Endothelial cell of umbilical vein (primary cell): ENCODE measurements around the gene HBQ1. TPM values are rescaled to one million over a fixed set of nuclear protein-coding genes. Genes with fewer than 3 reads are reported as not detected.

Experiments
- BruUV-seq: library from RNA; stranded (reverse); fragments of 400-500 nt; replicated peaks from 2 replicates; lab custom pipeline; 2021; lab: Mats Ljungman, UMichigan
- CTCF ChIA-PET: fragments of 300-600, 350-600 bp; sonication (Branson Sonifier 250); formaldehyde crosslinking; loops from one replicate; lab custom pipeline; 2021; ENCODE audit warnings: antibody characterized with exemption, inconsistent platforms; lab: Charles Lee
- POLR2A ChIA-PET: fragments of 300-600, 350-600 bp; sonication (Branson Sonifier 250); formaldehyde crosslinking; loops from one replicate; lab custom pipeline; 2021; ENCODE audit warnings: antibody characterized with exemption, inconsistent platforms; lab: Charles Lee
- DNase-seq: peaks from one replicate; pipeline ENCODE4 v3.0.0-alpha.2; 2011; ENCODE audit warnings: low read depth, low spot score
- FAIRE-seq: peaks from 2 replicates; lab custom pipeline; 2011; peaks lifted over from hg19 to GRCh38; lab: Jason Lieb, UNC
- H2AFZ ChIP-seq: 2 replicates; pipeline ENCODE4 v1.6.0; 2012; ENCODE audit warnings: low read depth, low read length, control low read depth, inconsistent platforms
- H3K27ac ChIP-seq: 2 replicates; pipeline ENCODE4 v1.5.1; 2011; ENCODE audit warnings: low read depth, mild to moderate bottlenecking, control low read depth, low read length, moderate library complexity; ENCODE audit not compliant: insufficient read depth
- H3K27me3 ChIP-seq, 2 experiments: 2 replicates each; pipeline versions ENCODE4 v1.6.0 to v1.6.1; 2011; ENCODE audit warnings: low read length in 2 of 2, mixed read lengths in 1 of 2; ENCODE audit not compliant: control insufficient read depth in 2 of 2, insufficient read depth in 2 of 2
- H3K36me3 ChIP-seq, 2 experiments: 2 replicates in 1 of 2; 3 replicates in 1 of 2; pipeline ENCODE4 v1.5.1; 2011; ENCODE audit warnings: low read length in 2 of 2, mild to moderate bottlenecking in 1 of 2, moderate library complexity in 1 of 2; ENCODE audit not compliant: control insufficient read depth in 2 of 2, insufficient read depth in 2 of 2; ENCODE audit errors: extremely low read depth in 1 of 2
- H3K4me1 ChIP-seq: 3 replicates; pipeline ENCODE4 v1.5.1; 2011; ENCODE audit warnings: mild to moderate bottlenecking, low read length; ENCODE audit not compliant: control insufficient read depth, insufficient read depth; ENCODE audit errors: extremely low read depth
- H3K4me2 ChIP-seq: 2 replicates; pipeline ENCODE4 v1.6.1; 2011; ENCODE audit warnings: low read length, control low read depth, mixed read lengths; ENCODE audit not compliant: insufficient read depth
- H3K4me3 ChIP-seq, 3 experiments: fragments of 200-600 bp in 1 of 3; sonication (generic), shearing (Covaris generic) in 1 of 3; replicated peaks in 1 of 3; 2 replicates each; pipeline ENCODE4 v1.5.1; 2011 to 2016; ENCODE audit warnings: control low read depth in 3 of 3, low read length in 3 of 3, mild to moderate bottlenecking in 2 of 3, inconsistent platforms in 1 of 3, low read depth in 1 of 3, moderate library complexity in 1 of 3; ENCODE audit not compliant: insufficient read depth in 1 of 3
- H3K79me2 ChIP-seq: 2 replicates; pipeline ENCODE4 v1.6.0; 2012; ENCODE audit warnings: low read length, inconsistent platforms; ENCODE audit not compliant: control insufficient read depth, insufficient read depth
- H3K9ac ChIP-seq: replicated peaks from 2 replicates; pipeline ENCODE3; 2011; ENCODE audit warnings: low read length, control low read depth; ENCODE audit not compliant: insufficient read depth; ENCODE audit errors: extremely low read depth
- H3K9me1 ChIP-seq: replicated peaks from 3 replicates; pipeline ENCODE4 v1.6.0; 2011; ENCODE audit warnings: mild to moderate bottlenecking, low read length; ENCODE audit not compliant: control insufficient read depth, insufficient read depth; ENCODE audit errors: extremely low read depth
- H3K9me3 ChIP-seq: replicated peaks from 2 replicates; pipeline ENCODE4 v1.5.1; 2012; ENCODE audit warnings: low read length, inconsistent platforms; ENCODE audit not compliant: control insufficient read depth, insufficient read depth
- H4K20me1 ChIP-seq: replicated peaks from 2 replicates; pipeline ENCODE3; 2011; ENCODE audit warnings: mild to moderate bottlenecking, low read length; ENCODE audit not compliant: control insufficient read depth, insufficient read depth; ENCODE audit errors: extremely low read depth
- EZH2 ChIP-seq: IDR thresholded peaks from 2 replicates; pipeline ENCODE4 v1.6.1; 2012; ENCODE audit warnings: borderline replicate concordance, low read depth, mild to moderate bottlenecking, moderate library complexity, low read length, inconsistent platforms; ENCODE audit not compliant: severe bottlenecking
- FOS ChIP-seq: IDR thresholded peaks from 2 replicates; pipeline ENCODE4 v1.6.1; 2011; ENCODE audit warnings: mild to moderate bottlenecking, low read length, moderate library complexity, borderline replicate concordance; ENCODE audit not compliant: insufficient read depth
- GATA2 ChIP-seq: IDR thresholded peaks from 2 replicates; pipeline ENCODE4 v1.7.0; 2011; ENCODE audit warnings: low read depth, mild to moderate bottlenecking, moderate library complexity, mixed read lengths, low read length; ENCODE audit not compliant: insufficient read length, insufficient read depth
- JUN ChIP-seq: IDR thresholded peaks from 2 replicates; pipeline ENCODE4 v1.6.1; 2011; ENCODE audit warnings: borderline replicate concordance, low read depth; ENCODE audit not compliant: insufficient read length, insufficient read depth
- MAX ChIP-seq: IDR thresholded peaks from 2 replicates; pipeline ENCODE4 v1.6.1; 2011; ENCODE audit not compliant: insufficient read depth, insufficient read length
- MYC ChIP-seq: IDR thresholded peaks from one replicate; pipeline ENCODE4 v1.6.1; 2011; ENCODE audit warnings: mild to moderate bottlenecking, low read depth, low read length
- POLR2A ChIP-seq: IDR thresholded peaks from 2 replicates; pipeline ENCODE4 v1.6.1; 2012; ENCODE audit warnings: low read depth, mild to moderate bottlenecking, control low read depth, low read length
- POLR2AphosphoS5 ChIP-seq: IDR thresholded peaks from 2 replicates; pipeline ENCODE4 v1.6.1; 2012; ENCODE audit warnings: low read depth, mild to moderate bottlenecking, control low read depth, low read length, moderate library complexity; ENCODE audit not compliant: insufficient read depth
- dilution Hi-C: fragments of 300-500 bp; cut with MboI; formaldehyde crosslinking; loops from one replicate; pipeline ENCODE4 v1.15.0; 2019; ENCODE audit warnings: low sequenced_read_pairs; ENCODE audit not compliant: extremely low pct_ligation_motif_present
- intact Hi-C: fragments of 100-400 bp; cut with micrococcal nuclease; formaldehyde crosslinking; loops from one replicate; pipeline ENCODE4 v1.10.0; 2022
- polyA plus RNA-seq, 4 experiments: library from polyadenylated mRNA; depleted of rRNA in 3 of 4; stranded (reverse) in 3 of 4; unstranded in 1 of 4; fragments of >200 nt; gene quantifications; 2 replicates each; pipeline versions ENCODE4 v1.2.1 to v1.2.3, GENCODE V29; 2011 to 2012; ENCODE audit warnings: missing spikeins in 1 of 4
- total RNA-seq: library from RNA; stranded (reverse); gene quantifications from 2 replicates; pipeline ENCODE4 v1.2.3, GENCODE V29; 2021
- TF ChIP-seq, protein P1 (sequence below), 2 donors: IDR thresholded peaks; 1 replicate in 1 of 2; 2 replicates in 1 of 2; pipeline ENCODE4 v1.5.1; 2011; ENCODE audit warnings: low read length in 2 of 2, mild to moderate bottlenecking in 2 of 2, moderate library complexity in 2 of 2, control low read depth in 1 of 2, inconsistent platforms in 1 of 2, low read depth in 1 of 2; ENCODE audit not compliant: insufficient read depth in 1 of 2; ENCODE audit errors: extremely low read depth in 1 of 2

Gene HBQ1
- total and polyA plus RNA-seq, 2 donors (not counting 3 experiments of a cell fraction or from before 2014, with no cell fraction given) = 0.75 TPM; not detected in 1

DNA sequence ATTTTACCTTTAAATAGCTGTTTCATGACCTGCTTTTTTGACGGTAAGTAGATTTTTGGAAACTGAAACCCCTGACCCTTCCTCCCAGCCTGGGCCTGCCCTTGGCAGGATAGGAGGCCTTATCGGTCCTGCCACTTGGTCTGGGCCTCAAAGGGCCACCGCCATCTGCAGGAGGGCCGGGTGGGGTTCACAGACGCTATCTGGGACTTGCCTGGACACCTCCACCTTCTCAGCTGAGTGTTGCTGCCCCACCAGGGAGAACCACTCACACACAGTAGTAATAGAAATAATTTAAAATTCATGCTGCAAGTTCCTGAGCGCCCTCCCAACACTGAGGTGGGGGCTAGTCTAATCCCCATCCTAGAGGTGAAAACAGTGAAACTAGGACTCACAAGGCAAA is 37.2 kb upstream of the HBQ1 start:
- FAIRE-seq = no peak
- peaks cover under 1% of the 10 kb centered on the region for H3K79me2 ChIP-seq
- no peaks in the 10 kb centered on the region for H4K20me1 ChIP-seq
- H3K4me2 ChIP-seq = no peak overlapping the region
- POLR2A ChIA-PET = no interaction called here
- no peaks in the 10 kb centered on the region for H3K27me3 ChIP-seq
- no peak overlapping the region for H3K9ac ChIP-seq
- H3K4me3 ChIP-seq = no peak overlapping the region
- no peak overlapping the region for H3K27ac ChIP-seq
- CTCF ChIA-PET = interaction anchor here (1.4 kb wide), 1 partner anchor 25 kb away, joined by 4 read pairs; no protein-coding TSS in a partner anchor
- H3K36me3 ChIP-seq = no peaks in the 10 kb centered on the region
- H2AFZ ChIP-seq = no peak overlapping the region
- H3K9me3 ChIP-seq = no peaks in the 10 kb centered on the region
- intact Hi-C loops = no loop called here
- no TSS peak for BruUV-seq
- H3K9me1 ChIP-seq = no peaks in the 10 kb centered on the region
- DNase-seq = no peak
- TF ChIP-seq MYC (no peak), GATA2 (no peak), EZH2 (no peak), FOS (no peak), MAX (no peak), POLR2A (no peak), POLR2AphosphoS5 (no peak), JUN (no peak)
- TF ChIP-seq, protein P1, sequence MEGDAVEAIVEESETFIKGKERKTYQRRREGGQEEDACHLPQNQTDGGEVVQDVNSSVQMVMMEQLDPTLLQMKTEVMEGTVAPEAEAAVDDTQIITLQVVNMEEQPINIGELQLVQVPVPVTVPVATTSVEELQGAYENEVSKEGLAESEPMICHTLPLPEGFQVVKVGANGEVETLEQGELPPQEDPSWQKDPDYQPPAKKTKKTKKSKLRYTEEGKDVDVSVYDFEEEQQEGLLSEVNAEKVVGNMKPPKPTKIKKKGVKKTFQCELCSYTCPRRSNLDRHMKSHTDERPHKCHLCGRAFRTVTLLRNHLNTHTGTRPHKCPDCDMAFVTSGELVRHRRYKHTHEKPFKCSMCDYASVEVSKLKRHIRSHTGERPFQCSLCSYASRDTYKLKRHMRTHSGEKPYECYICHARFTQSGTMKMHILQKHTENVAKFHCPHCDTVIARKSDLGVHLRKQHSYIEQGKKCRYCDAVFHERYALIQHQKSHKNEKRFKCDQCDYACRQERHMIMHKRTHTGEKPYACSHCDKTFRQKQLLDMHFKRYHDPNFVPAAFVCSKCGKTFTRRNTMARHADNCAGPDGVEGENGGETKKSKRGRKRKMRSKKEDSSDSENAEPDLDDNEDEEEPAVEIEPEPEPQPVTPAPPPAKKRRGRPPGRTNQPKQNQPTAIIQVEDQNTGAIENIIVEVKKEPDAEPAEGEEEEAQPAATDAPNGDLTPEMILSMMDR (IDR thresholded peaks at IDR 0.05; ENCODE audit: extremely low read depth in 1 of 2, insufficient read depth in 1 of 2, low read depth in 1 of 2, low read length in 2 of 2) = no peak
- H3K4me1 ChIP-seq = no peaks in the 10 kb centered on the region
- dilution Hi-C loops = no loop called here
